Peyer's patch (tissue), 4 donors: ENCODE results near the gene RUFY4. TPM values are rescaled to one million over a fixed set of nuclear protein-coding genes. Genes with fewer than 3 reads are reported as not detected.

ENCODE experiments used
- DNase-seq, 3 donors: peaks; one replicate each; pipeline ENCODE4 v3.0.0-alpha.2; 2017 to 2019
- H3K27ac ChIP-seq, 4 donors: fragments of 200-600 bp; sonication (generic); one replicate each; pipeline ENCODE4 v1.5.1; 2016 to 2019
- H3K27me3 ChIP-seq, 2 donors: fragments of 200-600 bp; sonication (generic); one replicate each; pipeline ENCODE4 v1.5.1; 2019
- H3K36me3 ChIP-seq, 3 donors: fragments of 200-600 bp; sonication (generic); one replicate each; pipeline ENCODE4 v1.5.1; 2016 to 2019
- H3K4me1 ChIP-seq, 4 donors: fragments of 200-600 bp; sonication (generic); one replicate each; pipeline ENCODE4 v1.5.1; 2016 to 2019
- H3K4me3 ChIP-seq, 4 donors: fragments of 200-600 bp; sonication (generic); 1 replicate in 3 of 4; 2 replicates in 1 of 4; pipeline ENCODE4 v1.5.1; 2016 to 2019; ENCODE audit warnings: mild to moderate bottlenecking in 1 of 4
- H3K9me3 ChIP-seq, 4 donors: fragments of 200-600 bp; sonication (generic); one replicate each; pipeline ENCODE4 v1.5.1; 2016 to 2019; ENCODE audit warnings: mild to moderate bottlenecking in 1 of 4
- POLR2A ChIP-seq, 2 donors: fragments of 450-650 bp; IDR thresholded peaks; one replicate each; pipeline ENCODE4 v1.5.1; 2017; ENCODE audit warnings: antibody characterized with exemption in 2 of 2, mild to moderate bottlenecking in 2 of 2, moderate library complexity in 2 of 2
- total RNA-seq, 4 donors: library from RNA; depleted of rRNA; stranded (reverse); fragments of >200 nt; gene quantifications; one replicate each; pipeline ENCODE4 v1.1.0, GENCODE V29; 2016
- TF ChIP-seq, protein P1 (sequence below), 6 experiments: fragments of 450-650 bp in 4 of 6; fragments of 200-600 bp in 2 of 6; sonication (generic) in 1 of 6; IDR thresholded peaks; one replicate each; pipeline ENCODE4 v1.5.1; 2017 to 2019; ENCODE audit warnings: antibody characterized with exemption in 6 of 6, mild to moderate bottlenecking in 3 of 6, moderate library complexity in 1 of 6

RUFY4 gene
- total RNA-seq, 4 donors from 2014 or later = 0.27 to 5.0 TPM; not detected in 2

DNA sequence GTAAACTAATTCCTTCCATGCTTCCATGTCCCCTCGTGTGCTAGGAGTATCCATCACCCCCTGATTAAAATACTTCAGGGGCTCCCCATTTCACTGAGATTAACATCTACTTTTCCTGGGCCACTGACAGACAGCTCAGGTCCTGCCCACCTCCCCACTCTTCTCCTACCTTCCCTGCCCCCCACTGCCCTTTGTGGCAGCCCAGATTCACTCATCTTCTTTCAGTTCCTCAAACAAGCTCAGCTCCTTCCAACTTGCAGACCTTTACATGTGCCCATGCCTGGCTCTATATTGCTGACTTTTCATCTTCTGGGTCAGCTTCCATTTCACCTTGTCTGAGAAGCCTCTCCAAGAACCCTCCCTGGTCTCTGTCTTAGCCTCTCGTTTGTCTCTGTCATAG, 12.0 kb downstream of the RUFY4 start:
- H3K4me1 ChIP-seq = no peaks in the 10 kb centered on the region
- TF ChIP-seq, protein P1, sequence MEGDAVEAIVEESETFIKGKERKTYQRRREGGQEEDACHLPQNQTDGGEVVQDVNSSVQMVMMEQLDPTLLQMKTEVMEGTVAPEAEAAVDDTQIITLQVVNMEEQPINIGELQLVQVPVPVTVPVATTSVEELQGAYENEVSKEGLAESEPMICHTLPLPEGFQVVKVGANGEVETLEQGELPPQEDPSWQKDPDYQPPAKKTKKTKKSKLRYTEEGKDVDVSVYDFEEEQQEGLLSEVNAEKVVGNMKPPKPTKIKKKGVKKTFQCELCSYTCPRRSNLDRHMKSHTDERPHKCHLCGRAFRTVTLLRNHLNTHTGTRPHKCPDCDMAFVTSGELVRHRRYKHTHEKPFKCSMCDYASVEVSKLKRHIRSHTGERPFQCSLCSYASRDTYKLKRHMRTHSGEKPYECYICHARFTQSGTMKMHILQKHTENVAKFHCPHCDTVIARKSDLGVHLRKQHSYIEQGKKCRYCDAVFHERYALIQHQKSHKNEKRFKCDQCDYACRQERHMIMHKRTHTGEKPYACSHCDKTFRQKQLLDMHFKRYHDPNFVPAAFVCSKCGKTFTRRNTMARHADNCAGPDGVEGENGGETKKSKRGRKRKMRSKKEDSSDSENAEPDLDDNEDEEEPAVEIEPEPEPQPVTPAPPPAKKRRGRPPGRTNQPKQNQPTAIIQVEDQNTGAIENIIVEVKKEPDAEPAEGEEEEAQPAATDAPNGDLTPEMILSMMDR (IDR thresholded peaks at IDR 0.05) = no peak
- TF ChIP-seq POLR2A (IDR thresholded peaks at IDR 0.05) = no peak
- no peaks in the 10 kb centered on the region for H3K9me3 ChIP-seq
- DNase-seq = no peak
- H3K27me3 ChIP-seq = no peaks in the 10 kb centered on the region
- no peak overlapping the region for H3K27ac ChIP-seq
- no peak overlapping the region for H3K4me3 ChIP-seq
- no peaks in the 10 kb centered on the region for H3K36me3 ChIP-seq

DNA sequence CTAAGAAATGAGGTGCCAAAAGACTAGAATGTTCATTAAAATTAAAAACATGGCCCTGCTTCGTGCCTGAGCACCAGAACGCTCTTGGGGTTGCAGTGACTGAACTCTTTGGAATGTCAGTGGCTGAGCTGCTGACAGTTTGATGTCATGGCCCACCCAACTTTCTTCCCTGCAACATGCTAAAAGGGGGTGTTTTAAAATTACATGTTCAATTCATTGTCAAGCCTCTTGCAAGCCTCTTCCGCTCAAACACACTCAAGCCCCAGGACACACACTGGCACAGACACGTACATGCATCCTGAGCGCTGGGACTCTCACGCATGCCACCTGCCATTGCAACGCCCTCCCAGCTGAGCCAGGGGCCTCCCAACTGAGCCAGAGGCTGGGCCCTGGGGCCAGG, 12.6 kb downstream of the RUFY4 start:
- TF ChIP-seq POLR2A (IDR thresholded peaks at IDR 0.05) = no peak
- TF ChIP-seq, protein P1 (IDR thresholded peaks at IDR 0.05) = no peak
- Histone ChIP-seq H3K36me3 (no peaks in the 10 kb centered on the region), H3K9me3 (no peaks in the 10 kb centered on the region), H3K27ac (no peak overlapping the region), H3K4me1 (no peaks in the 10 kb centered on the region), H3K4me3 (no peak overlapping the region), H3K27me3 (no peaks in the 10 kb centered on the region)
- DNase-seq = peak in 1 of 3 donors; percentile 35

DNA sequence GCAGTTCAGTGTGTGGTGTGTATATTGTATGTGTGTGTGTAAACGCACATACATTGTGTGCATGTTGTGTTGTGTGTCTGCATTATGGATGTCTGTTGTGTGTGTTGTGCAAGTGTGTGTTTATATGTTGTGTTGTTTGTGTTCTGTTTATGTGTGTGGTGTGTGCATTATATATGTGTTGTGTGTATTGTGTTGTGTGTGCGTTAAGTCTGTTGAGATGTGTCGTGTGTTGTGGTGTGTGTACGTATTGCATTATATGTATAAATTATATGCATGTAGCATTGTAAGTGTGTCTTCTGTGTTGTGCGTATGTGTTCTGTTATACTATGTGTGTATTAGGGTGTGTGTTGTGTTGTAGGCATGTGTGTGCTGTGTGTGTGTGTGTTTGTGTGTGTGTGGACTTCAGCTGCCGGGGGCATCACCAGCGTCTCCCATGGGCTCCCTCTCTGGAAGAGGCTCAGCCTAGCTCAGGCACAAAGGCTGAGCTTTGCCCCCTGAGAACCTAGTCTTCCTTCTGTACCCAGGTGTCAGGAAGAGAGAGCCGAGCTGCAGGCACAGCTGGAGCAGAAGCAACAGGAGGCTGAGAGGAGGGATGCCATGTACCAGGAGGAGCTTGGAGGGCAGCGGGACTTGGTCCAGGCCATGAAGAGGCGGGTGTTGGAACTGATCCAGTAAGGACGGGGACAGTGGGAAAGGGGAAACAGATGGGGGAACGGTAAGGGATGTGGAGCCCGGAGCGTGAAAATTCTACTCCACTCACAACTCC, 13.7 kb downstream of the RUFY4 start:
- Histone ChIP-seq H3K27me3 (no peaks in the 10 kb centered on the region), H3K4me3 (no peak overlapping the region), H3K27ac (no peak overlapping the region), H3K4me1 (no peaks in the 10 kb centered on the region), H3K9me3 (peaks cover 0 to 6% (median 0%) of the 10 kb centered on the region in 4 donors), H3K36me3 (no peaks in the 10 kb centered on the region)
- peak in 1 of 3 donors; percentile 31 for DNase-seq
- no peak for TF ChIP-seq POLR2A (IDR thresholded peaks at IDR 0.05)
- TF ChIP-seq, protein P1 (IDR thresholded peaks at IDR 0.05) = no peak

DNA sequence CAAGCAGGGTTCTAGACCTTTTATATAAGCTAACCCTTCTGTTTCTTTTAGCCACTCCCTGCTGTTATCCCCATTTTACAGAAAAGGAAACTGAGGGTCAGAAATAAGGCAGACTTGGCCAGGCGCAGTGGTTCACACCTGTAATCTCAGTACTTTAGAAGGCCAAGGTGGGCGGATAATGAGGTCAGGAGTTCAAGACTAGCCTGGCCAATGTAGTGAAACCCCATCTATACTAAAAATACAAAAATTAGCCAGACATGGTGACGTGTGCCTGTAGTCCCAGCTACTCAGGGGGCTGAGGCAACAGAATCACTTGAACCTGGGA, 14.3 kb downstream of the RUFY4 start:
- no peaks in the 10 kb centered on the region for H3K27me3 ChIP-seq
- no peaks in the 10 kb centered on the region for H3K4me1 ChIP-seq
- TF ChIP-seq POLR2A (IDR thresholded peaks at IDR 0.05) = no peak
- TF ChIP-seq, protein P1 (IDR thresholded peaks at IDR 0.05) = no peak
- H3K4me3 ChIP-seq = no peak overlapping the region
- peaks cover 0 to 6% (median 0%) of the 10 kb centered on the region in 4 donors for H3K9me3 ChIP-seq
- H3K36me3 ChIP-seq = no peaks in the 10 kb centered on the region
- no peak overlapping the region for H3K27ac ChIP-seq
- no peak for DNase-seq

DNA sequence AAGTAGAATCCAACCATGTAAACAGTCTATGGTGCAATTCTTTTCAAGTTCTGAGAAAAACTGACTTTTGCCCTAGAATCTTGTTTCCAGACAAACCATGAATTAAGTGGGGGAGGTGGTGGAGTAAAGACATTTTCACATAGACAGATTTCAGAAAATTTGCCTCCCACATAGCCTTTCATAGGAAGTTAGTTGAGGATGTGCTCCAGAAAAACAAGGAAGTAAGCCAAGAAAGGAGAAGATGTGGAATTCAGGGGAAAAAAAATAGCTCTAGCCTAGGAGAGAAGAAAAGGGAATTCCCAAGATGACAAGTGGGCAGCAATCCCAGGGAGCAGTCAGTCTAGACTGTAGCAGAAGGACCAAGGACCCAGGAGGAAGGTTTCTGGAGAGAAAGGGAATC, 17.4 kb downstream of the RUFY4 start:
- Histone ChIP-seq H3K4me3 (no peak overlapping the region), H3K36me3 (no peaks in the 10 kb centered on the region), H3K27me3 (no peaks in the 10 kb centered on the region), H3K9me3 (peaks cover 0 to 6% (median 0%) of the 10 kb centered on the region in 4 donors), H3K27ac (no peak overlapping the region), H3K4me1 (no peaks in the 10 kb centered on the region)
- TF ChIP-seq, protein P1 (IDR thresholded peaks at IDR 0.05) = no peak
- no peak for TF ChIP-seq POLR2A (IDR thresholded peaks at IDR 0.05)
- DNase-seq = no peak
